ENCODE data around the gene WDR33.

The WDR33 gene

DNA sequence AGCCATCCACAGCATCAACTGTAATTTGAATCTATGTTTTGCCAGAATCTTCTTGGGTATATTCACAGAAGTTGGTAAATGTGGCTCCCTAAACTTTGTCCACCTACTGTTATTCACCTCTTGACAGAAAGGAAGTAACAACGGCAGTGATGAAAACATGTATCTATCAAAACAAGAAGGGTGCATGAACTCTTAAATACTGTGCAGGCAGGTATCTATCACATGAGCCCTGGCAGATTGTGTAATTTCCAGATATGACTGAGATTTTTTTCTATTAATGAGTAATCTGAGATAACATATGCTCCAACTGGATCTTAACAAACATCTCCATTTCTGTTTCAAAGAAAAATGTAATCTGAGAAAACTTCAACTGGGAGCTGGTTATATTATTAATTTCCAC is 73.1 kb downstream of the WDR33 start:
- no peak for DNase-seq (ENCODE audit: low read depth in 1 of 2, low spot score in 1 of 2)
- in situ Hi-C loops (cut with HindIII; ENCODE audit: low pct_unique_long_range_greater_than_20kb, low sequenced_read_pairs) = no loop called here
- TF ChIP-seq JUND (IDR thresholded peaks at IDR 0.05; ENCODE audit: low read depth) = no peak

- in situ Hi-C loops (cut with HindIII; ENCODE audit: low pct_unique_long_range_greater_than_20kb, low sequenced_read_pairs) = no loop called here
- no peak for TF ChIP-seq JUND (IDR thresholded peaks at IDR 0.05; ENCODE audit: low read depth)
- no peak for DNase-seq (ENCODE audit: low read depth in 1 of 2, low spot score in 1 of 2)
These were observed 75.2 kb downstream of the WDR33 start for GRCh38 chr2:127735537-127736399.

GRCh38 chr2:127735044-127735443 is 75.9 kb downstream of the WDR33 start:
- TF ChIP-seq JUND (IDR thresholded peaks at IDR 0.05; ENCODE audit: low read depth) = no peak
- no peak for DNase-seq (ENCODE audit: low read depth in 1 of 2, low spot score in 1 of 2)

GRCh38 chr2:127733816-127734537 is 77.0 kb downstream of the WDR33 start:
- no peak for DNase-seq (ENCODE audit: low read depth in 1 of 2, low spot score in 1 of 2)
- no peak for TF ChIP-seq JUND (IDR thresholded peaks at IDR 0.05; ENCODE audit: low read depth)

More at GRCh38 chr2:127735044-127735443, 75.9 kb downstream of the WDR33 start:
- in situ Hi-C loops (cut with HindIII; ENCODE audit: low pct_unique_long_range_greater_than_20kb, low sequenced_read_pairs) = no loop called here

DNA sequence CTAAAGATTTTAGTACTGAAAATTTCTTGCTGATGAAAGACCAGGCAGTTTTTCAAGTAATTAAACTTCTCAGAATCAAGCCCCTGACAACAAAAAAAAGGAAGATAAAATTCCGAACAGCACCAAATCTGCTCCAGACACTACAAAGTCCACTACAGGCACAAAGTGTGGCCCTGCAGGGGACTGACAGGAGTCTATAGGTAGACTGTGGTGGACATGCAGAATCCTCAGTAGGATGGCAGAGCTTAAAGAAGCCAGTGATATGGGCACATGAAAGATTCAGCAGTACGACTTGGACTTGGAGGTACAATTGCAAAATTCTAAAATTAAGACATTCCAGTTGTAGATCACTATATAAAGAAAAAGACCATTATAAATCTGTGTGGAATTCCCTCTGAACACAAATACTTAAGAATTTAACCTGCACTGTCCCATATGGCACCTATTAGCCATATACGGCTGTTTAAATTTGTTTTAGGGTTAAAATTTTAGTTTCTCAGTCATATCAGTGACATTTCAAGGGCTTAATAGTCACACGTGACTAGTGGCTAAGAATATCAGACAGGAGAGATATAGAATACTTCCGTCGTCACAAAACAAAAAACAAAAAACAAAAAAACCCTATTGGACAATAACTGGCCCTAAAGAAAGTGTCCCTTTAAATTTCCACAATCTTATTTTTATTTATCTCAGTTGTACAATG is 77.7 kb downstream of the WDR33 start:
- in situ Hi-C loops (cut with HindIII; ENCODE audit: low pct_unique_long_range_greater_than_20kb, low sequenced_read_pairs) = no loop called here

More at GRCh38 chr2:127733816-127734537, 77.0 kb downstream of the WDR33 start:
- in situ Hi-C loops (cut with HindIII; ENCODE audit: low pct_unique_long_range_greater_than_20kb, low sequenced_read_pairs) = no loop called here

GRCh38 chr2:127726158-127726880 is 84.7 kb downstream of the WDR33 start:
- DNase-seq (ENCODE audit: low read depth in 1 of 2, low spot score in 1 of 2) = no peak
- in situ Hi-C loops (cut with HindIII; ENCODE audit: low pct_unique_long_range_greater_than_20kb, low sequenced_read_pairs) = no loop called here
- no peak for TF ChIP-seq JUND (IDR thresholded peaks at IDR 0.05; ENCODE audit: low read depth)

More for the DNA sequence above, 77.7 kb downstream of the WDR33 start:
- TF ChIP-seq JUND (IDR thresholded peaks at IDR 0.05; ENCODE audit: low read depth) = no peak
- no peak for DNase-seq (ENCODE audit: low read depth in 1 of 2, low spot score in 1 of 2)

- TF ChIP-seq JUND (IDR thresholded peaks at IDR 0.05; ENCODE audit: low read depth) = no peak
- DNase-seq (ENCODE audit: low read depth in 1 of 2, low spot score in 1 of 2) = no peak
- in situ Hi-C loops (cut with HindIII; ENCODE audit: low pct_unique_long_range_greater_than_20kb, low sequenced_read_pairs) = no loop called here
These were observed 88.2 kb downstream of the WDR33 start for GRCh38 chr2:127722807-127723206.

- TF ChIP-seq JUND (IDR thresholded peaks at IDR 0.05; ENCODE audit: low read depth) = no peak
- in situ Hi-C loops (cut with HindIII; ENCODE audit: low pct_unique_long_range_greater_than_20kb, low sequenced_read_pairs) = no loop called here
- no peak for DNase-seq (ENCODE audit: low read depth in 1 of 2, low spot score in 1 of 2)
These were observed 89.0 kb downstream of the WDR33 start for GRCh38 chr2:127721978-127722355.

DNA sequence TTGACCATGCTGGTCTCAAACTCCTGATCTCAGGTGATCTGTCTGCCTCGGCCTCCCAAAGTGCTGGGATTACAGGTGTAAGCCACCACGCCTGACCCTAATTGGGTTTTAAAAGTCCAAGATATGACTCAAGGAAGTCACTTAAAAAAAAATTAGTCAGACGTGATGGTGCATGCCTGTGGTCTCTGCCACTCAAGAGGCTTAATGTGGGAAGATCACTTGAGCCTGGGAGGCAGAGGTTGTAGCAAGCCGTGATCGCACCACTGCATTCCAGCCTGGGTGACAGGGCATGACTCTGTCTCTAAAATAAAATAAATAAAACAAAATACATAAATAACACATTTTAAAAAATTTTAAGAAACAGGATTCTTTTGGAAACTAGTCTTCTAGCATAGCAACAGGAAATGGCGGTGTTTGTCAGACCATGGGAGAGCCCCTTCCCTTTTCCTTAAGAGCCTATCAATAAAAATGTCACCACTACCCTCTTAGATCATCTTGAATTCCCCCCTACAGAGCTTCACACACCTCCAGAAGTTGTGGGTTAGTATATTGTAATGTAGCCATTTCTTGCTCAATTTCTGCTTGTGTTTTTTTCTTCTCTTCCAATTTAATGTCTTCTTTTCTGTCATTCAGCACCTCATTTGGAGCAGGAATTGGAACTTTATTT is 89.5 kb downstream of the WDR33 start:
- in situ Hi-C loops (cut with HindIII; ENCODE audit: low pct_unique_long_range_greater_than_20kb, low sequenced_read_pairs) = no loop called here
- TF ChIP-seq JUND (IDR thresholded peaks at IDR 0.05; ENCODE audit: low read depth) = no peak
- no peak for DNase-seq (ENCODE audit: low read depth in 1 of 2, low spot score in 1 of 2)

DNA sequence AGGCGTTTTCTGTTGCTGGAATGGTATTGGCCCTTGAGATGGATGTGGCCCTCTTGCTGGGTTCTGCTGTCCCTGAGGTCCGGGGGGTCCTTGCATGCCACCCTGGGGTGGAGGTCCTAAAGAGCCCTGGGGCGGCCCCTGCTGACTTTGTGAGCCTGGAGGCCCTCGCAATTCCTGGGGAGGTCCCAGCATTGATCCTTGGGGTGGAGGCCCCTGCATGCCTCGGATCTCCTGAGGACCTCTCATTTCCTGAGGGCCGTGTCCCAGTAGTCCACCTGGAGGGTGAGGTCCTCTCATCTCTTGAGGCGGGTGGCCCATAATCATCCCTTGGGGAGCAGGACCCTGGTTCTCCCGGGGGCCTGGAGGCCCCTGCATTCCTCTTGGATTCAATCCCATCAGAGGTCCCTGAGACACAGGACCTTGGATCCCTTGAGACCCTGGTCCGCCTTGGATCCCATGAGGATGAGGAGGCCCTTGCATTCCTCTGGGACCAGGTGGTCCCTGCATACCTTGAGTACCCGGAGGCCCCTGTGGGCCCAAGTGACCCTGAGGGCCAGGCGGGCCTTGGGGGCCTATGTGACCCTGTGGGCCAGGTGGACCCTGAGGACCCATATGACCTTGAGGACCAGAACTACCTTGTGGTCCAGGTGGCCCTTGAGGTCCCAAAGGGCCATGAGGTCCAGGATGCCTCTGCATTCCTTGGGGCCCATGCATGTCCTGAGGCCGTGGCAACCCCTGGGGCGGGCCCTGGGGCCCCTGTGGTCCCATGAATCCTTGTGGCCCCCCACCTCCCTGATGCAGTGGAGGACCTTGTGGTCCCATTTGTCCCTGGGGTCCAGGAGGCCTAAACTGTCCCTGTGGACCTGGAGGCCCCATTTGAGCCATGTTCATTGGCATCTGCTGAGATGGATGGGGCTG is 91.4 kb downstream of the WDR33 start:
- in situ Hi-C loops (cut with HindIII; ENCODE audit: low pct_unique_long_range_greater_than_20kb, low sequenced_read_pairs) = no loop called here
- TF ChIP-seq JUND (IDR thresholded peaks at IDR 0.05; ENCODE audit: low read depth) = no peak
- DNase-seq (ENCODE audit: low read depth in 1 of 2, low spot score in 1 of 2) = no peak

DNA sequence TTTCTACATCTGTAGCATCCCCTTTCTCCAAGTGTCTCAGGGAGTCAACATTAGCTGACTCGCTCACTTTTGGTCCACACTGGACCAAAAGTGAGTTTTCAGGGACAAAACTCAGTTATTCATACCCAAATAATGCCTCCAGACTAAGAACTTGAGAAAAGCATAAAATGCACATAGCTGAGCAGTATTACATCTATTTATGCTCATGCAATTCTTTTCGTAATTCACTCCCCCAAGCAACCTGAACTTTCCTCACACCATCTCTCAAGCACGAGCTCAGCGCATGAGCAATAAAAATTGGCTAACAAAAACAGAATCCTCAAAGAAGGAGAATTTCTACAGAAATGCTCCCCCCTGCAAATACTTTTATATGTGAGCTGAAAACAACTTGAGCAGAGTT is 92.7 kb downstream of the WDR33 start:
- TF ChIP-seq JUND (IDR thresholded peaks at IDR 0.05; ENCODE audit: low read depth) = no peak
- DNase-seq (ENCODE audit: low read depth in 1 of 2, low spot score in 1 of 2) = no peak
- in situ Hi-C loops (cut with HindIII; ENCODE audit: low pct_unique_long_range_greater_than_20kb, low sequenced_read_pairs) = no loop called here
